SU-DHL-6 (cell line): ENCODE measurements around the gene QKI.

Experiments used
- CTCF ChIP-seq: fragments of 200-600 bp; sonication (generic); IDR thresholded peaks from one replicate; pipeline ENCODE4 v1.5.1; 2017; ENCODE audit warnings: antibody characterized with exemption, mild to moderate bottlenecking, low read length, moderate library complexity; ENCODE audit not compliant: insufficient read depth, poor library complexity, severe bottlenecking
- EZH2phosphoT487 ChIP-seq: fragments of 200-600 bp; sonication (generic), shearing (Covaris generic); conservative IDR thresholded peaks from 2 replicates; pipeline ENCODE4 v1.6.1; 2018; ENCODE audit warnings: mild to moderate bottlenecking, antibody characterized with exemption, low read length, moderate library complexity, mixed read lengths

DNA sequence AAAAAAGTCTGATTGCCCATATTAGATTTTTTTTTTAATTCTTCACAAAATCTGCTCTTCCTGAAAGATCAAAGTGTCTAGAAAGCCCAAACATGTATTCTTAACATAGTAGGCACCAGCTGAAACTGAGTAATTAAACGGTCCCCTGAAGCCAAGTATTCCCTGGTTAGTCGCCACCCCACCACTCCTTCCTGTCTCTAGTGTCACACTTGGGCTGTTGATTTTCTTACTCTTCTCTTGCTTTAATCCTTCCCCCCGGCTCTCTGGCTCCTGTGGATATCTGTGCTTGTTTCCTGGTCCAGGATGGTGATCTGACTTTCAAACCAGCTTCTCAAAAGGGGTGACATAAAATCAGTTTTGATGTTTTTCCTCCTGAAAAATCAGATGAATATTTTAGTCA is 162.9 kb downstream of the QKI start:
- TF ChIP-seq CTCF (no peak), EZH2phosphoT487 (no peak)
